ENCODE results near the gene CILP. TPM values are rescaled to one million over a fixed set of nuclear protein-coding genes. Genes with fewer than 3 reads are reported as not detected.

CILP gene
- total RNA-seq, 1 experiment from 2014 or later, result not detected

- TF ChIP-seq, protein P1, sequence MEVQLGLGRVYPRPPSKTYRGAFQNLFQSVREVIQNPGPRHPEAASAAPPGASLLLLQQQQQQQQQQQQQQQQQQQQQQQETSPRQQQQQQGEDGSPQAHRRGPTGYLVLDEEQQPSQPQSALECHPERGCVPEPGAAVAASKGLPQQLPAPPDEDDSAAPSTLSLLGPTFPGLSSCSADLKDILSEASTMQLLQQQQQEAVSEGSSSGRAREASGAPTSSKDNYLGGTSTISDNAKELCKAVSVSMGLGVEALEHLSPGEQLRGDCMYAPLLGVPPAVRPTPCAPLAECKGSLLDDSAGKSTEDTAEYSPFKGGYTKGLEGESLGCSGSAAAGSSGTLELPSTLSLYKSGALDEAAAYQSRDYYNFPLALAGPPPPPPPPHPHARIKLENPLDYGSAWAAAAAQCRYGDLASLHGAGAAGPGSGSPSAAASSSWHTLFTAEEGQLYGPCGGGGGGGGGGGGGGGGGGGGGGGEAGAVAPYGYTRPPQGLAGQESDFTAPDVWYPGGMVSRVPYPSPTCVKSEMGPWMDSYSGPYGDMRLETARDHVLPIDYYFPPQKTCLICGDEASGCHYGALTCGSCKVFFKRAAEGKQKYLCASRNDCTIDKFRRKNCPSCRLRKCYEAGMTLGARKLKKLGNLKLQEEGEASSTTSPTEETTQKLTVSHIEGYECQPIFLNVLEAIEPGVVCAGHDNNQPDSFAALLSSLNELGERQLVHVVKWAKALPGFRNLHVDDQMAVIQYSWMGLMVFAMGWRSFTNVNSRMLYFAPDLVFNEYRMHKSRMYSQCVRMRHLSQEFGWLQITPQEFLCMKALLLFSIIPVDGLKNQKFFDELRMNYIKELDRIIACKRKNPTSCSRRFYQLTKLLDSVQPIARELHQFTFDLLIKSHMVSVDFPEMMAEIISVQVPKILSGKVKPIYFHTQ (CRISPR knock-in tag; IDR thresholded peaks at IDR 0.05), result no peak
- TF ChIP-seq, protein P2, sequence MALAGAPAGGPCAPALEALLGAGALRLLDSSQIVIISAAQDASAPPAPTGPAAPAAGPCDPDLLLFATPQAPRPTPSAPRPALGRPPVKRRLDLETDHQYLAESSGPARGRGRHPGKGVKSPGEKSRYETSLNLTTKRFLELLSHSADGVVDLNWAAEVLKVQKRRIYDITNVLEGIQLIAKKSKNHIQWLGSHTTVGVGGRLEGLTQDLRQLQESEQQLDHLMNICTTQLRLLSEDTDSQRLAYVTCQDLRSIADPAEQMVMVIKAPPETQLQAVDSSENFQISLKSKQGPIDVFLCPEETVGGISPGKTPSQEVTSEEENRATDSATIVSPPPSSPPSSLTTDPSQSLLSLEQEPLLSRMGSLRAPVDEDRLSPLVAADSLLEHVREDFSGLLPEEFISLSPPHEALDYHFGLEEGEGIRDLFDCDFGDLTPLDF (CRISPR knock-in tag; IDR thresholded peaks at IDR 0.05), result no peak
- TF ChIP-seq, protein P3, sequence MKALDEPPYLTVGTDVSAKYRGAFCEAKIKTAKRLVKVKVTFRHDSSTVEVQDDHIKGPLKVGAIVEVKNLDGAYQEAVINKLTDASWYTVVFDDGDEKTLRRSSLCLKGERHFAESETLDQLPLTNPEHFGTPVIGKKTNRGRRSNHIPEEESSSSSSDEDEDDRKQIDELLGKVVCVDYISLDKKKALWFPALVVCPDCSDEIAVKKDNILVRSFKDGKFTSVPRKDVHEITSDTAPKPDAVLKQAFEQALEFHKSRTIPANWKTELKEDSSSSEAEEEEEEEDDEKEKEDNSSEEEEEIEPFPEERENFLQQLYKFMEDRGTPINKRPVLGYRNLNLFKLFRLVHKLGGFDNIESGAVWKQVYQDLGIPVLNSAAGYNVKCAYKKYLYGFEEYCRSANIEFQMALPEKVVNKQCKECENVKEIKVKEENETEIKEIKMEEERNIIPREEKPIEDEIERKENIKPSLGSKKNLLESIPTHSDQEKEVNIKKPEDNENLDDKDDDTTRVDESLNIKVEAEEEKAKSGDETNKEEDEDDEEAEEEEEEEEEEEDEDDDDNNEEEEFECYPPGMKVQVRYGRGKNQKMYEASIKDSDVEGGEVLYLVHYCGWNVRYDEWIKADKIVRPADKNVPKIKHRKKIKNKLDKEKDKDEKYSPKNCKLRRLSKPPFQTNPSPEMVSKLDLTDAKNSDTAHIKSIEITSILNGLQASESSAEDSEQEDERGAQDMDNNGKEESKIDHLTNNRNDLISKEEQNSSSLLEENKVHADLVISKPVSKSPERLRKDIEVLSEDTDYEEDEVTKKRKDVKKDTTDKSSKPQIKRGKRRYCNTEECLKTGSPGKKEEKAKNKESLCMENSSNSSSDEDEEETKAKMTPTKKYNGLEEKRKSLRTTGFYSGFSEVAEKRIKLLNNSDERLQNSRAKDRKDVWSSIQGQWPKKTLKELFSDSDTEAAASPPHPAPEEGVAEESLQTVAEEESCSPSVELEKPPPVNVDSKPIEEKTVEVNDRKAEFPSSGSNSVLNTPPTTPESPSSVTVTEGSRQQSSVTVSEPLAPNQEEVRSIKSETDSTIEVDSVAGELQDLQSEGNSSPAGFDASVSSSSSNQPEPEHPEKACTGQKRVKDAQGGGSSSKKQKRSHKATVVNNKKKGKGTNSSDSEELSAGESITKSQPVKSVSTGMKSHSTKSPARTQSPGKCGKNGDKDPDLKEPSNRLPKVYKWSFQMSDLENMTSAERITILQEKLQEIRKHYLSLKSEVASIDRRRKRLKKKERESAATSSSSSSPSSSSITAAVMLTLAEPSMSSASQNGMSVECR (CRISPR knock-in tag; IDR thresholded peaks at IDR 0.05; ENCODE audit: borderline replicate concordance), result no peak
Measured at GRCh38 chr15:65249641-65250040, 38.4 kb upstream of the CILP start (continued).

- CTCF ChIA-PET, result interaction anchor here (0.9 to 2.1 kb wide), 2 partner anchors 37 to 40 kb away, joined by 4 to 10 read pairs; partner anchors contain the start of gene CILP
- Mint-ChIP-seq H3K27ac (0 out of 2 replicates have a peak overlapping the region, but pooled peaks have one; percentile 9), H3K9me3 (peaks cover 8% of the 10 kb centered on the region; the same call in 1 of the 2 replicates), H3K27me3 (ENCODE audit: low read depth) (no peaks in the 10 kb centered on the region), H3K36me3 (no peaks in the 10 kb centered on the region), H3K4me1 (peaks cover 10% of the 10 kb centered on the region), H3K4me3 (no peak overlapping the region)
- ATAC-seq (peak; percentile 63), DNase-seq (ENCODE audit: low spot score) (no peak)
- TF ChIP-seq NFYB (CRISPR knock-in tag; conservative IDR thresholded peaks at IDR 0.05; ENCODE audit: low read depth) (no peak), ZNF423 (CRISPR knock-in tag; IDR thresholded peaks at IDR 0.05) (no peak), ZNF281 (CRISPR knock-in tag; IDR thresholded peaks at IDR 0.05) (no peak), GABPB1 (CRISPR knock-in tag; IDR thresholded peaks at IDR 0.05) (no peak), SP1 (CRISPR knock-in tag; conservative IDR thresholded peaks at IDR 0.05) (no peak), MYBL2 (CRISPR knock-in tag; IDR thresholded peaks at IDR 0.05) (no peak), GRHL2 (CRISPR knock-in tag; IDR thresholded peaks at IDR 0.05; ENCODE audit: insufficient replicate concordance, severe bottlenecking) (no peak)
- TF ChIP-seq, protein P1 (CRISPR knock-in tag; IDR thresholded peaks at IDR 0.05), result no peak
- TF ChIP-seq, protein P4, sequence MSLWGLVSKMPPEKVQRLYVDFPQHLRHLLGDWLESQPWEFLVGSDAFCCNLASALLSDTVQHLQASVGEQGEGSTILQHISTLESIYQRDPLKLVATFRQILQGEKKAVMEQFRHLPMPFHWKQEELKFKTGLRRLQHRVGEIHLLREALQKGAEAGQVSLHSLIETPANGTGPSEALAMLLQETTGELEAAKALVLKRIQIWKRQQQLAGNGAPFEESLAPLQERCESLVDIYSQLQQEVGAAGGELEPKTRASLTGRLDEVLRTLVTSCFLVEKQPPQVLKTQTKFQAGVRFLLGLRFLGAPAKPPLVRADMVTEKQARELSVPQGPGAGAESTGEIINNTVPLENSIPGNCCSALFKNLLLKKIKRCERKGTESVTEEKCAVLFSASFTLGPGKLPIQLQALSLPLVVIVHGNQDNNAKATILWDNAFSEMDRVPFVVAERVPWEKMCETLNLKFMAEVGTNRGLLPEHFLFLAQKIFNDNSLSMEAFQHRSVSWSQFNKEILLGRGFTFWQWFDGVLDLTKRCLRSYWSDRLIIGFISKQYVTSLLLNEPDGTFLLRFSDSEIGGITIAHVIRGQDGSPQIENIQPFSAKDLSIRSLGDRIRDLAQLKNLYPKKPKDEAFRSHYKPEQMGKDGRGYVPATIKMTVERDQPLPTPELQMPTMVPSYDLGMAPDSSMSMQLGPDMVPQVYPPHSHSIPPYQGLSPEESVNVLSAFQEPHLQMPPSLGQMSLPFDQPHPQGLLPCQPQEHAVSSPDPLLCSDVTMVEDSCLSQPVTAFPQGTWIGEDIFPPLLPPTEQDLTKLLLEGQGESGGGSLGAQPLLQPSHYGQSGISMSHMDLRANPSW (CRISPR knock-in tag; conservative IDR thresholded peaks at IDR 0.05; ENCODE audit: low read depth), result no peak
- POLR2A ChIA-PET, result interaction anchor here (0.6 kb wide), 1 partner anchor 72 kb away, joined by 3 read pairs; no protein-coding TSS in a partner anchor
Measured at GRCh38 chr15:65248511-65249255, 37.4 kb upstream of the CILP start.

Measured in WTC11 (cell line).